HUES64 (cell line): ENCODE measurements around the gene FAM120AOS. TPM values are rescaled to one million over a fixed set of nuclear protein-coding genes. Genes with fewer than 3 reads are reported as not detected.

Experiments
- H3K27ac ChIP-seq: 2 replicates; pipeline ENCODE4 v1.7.0; 2013; ENCODE audit warnings: low read depth, low read length, inconsistent platforms
- H3K27me3 ChIP-seq: 2 replicates; pipeline ENCODE4 v1.6.1; 2013; ENCODE audit warnings: mild to moderate bottlenecking, low read length; ENCODE audit not compliant: insufficient read depth
- H3K36me3 ChIP-seq: 2 replicates; pipeline ENCODE4 v1.6.1; 2013; ENCODE audit warnings: mild to moderate bottlenecking, low read length; ENCODE audit not compliant: insufficient read depth
- H3K4me1 ChIP-seq: 2 replicates; pipeline ENCODE4 v1.6.1; 2013; ENCODE audit warnings: mild to moderate bottlenecking, low read length, moderate library complexity; ENCODE audit not compliant: insufficient read depth
- H3K4me3 ChIP-seq: 2 replicates; pipeline ENCODE4 v1.5.1; 2013; ENCODE audit warnings: mild to moderate bottlenecking, low read length, moderate library complexity
- H3K9ac ChIP-seq: 2 replicates; pipeline ENCODE4 v1.6.1; 2013; ENCODE audit warnings: mild to moderate bottlenecking, low read depth, low read length
- H3K9me3 ChIP-seq: 2 replicates; pipeline ENCODE4 v1.6.1; 2013; ENCODE audit warnings: low read depth, low read length; ENCODE audit not compliant: insufficient read depth
- WGBS: fragments of 150-250, 120-280 bp; methylation state at CpG from one replicate; pipeline ENCODE4 v1.1.7; 2013; ENCODE audit warnings: missing lambda C conversion rate; 5-methylcytosine and 5-hydroxymethylcytosine counted together
- polyA plus RNA-seq, 2 experiments: library from polyadenylated mRNA; stranded (reverse); fragments of 50-300 nt; gene quantifications; one replicate each; pipeline ENCODE4 v1.2.3, GENCODE V29; 2013

Gene FAM120AOS
- 36.5 TPM for polyA plus RNA-seq (2013, experiment 1 of 2)
- polyA plus RNA-seq (2013, experiment 2 of 2), result 39.5 TPM

DNA sequence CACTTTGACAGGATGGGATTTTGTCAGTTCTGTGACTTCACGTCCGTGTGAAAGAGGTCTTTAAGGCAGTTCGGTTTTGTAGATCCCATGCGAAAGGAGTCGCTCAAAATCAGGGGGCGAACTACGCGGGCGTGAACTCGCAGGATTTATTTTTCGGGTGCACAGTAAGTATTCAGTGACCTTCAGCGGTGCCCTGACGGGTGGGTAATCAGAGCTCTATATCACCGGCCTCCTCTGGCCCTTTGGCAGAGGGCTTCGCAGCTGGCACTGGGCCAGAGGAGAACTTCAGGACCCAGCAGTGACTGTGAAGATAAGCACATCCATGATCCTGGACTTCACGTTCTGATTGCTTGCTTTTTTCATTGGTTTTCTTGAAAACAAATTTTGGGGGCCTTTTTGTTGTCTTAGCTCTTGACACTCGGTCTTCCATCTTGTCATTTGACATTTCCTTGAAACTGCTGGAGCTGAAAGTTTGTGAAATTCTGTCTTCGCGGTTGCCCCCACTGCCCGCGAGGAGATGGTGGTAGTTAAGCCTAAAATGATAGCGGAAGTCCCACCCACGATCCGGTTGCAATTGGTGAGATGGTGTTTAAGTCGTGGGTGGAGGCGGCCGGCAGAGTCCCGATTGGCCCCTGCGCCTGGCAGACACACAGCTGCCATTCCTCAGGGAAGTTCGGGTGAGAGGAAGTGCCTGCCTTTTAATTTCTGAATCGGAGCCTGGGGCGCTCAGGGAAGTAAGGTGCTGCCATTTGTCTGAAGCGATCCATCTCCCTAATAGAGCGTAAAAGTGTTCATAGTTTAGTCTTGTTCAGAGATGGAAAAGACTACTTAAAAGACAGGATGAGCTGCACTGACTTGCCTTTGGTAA, at the start of gene FAM120AOS:
TSS of gene FAM120AOS (minus strand) at position 535 of the 868 bp plus-strand sequence. CDS start 872 bp downstream, outside the sequence.
- H3K36me3 ChIP-seq, result peaks cover 20% of the 10 kb centered on the region
- H3K9ac ChIP-seq, result peak within 1 kb of the TSS; percentile 86
- peaks cover 16% of the 10 kb centered on the region for H3K4me1 ChIP-seq
- H3K27ac ChIP-seq, result peak within 1 kb of the TSS; percentile 71; the same call in 1 of the 2 replicates
- under 1% methylated on average over 34 of the region's 34 CpGs for WGBS
- no peaks in the 10 kb centered on the region for H3K27me3 ChIP-seq
- H3K4me3 ChIP-seq, result peak within 1 kb of the TSS; percentile 75
- no peaks in the 10 kb centered on the region for H3K9me3 ChIP-seq

DNA sequence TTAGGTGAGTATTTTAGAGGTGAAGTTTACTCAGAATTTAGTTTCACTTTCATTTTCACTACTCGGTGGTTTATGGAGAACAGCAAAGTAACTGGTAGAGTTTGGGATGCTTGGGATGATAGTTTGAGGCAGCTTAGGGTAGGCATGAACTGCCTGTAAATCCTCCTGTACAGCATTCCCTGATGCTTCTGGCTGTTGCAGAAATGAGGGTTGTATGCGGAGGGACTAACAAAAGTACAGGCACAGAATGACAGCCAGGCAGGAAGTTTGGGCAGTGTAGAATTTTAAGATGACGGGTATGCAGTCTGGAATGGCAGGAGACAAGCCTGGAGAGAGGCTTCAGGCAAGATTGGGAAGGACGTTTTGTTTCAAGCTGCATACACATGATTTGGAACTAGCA, 48.0 kb upstream of the FAM120AOS start:
- Histone ChIP-seq H3K9ac (no peak overlapping the region), H3K4me3 (no peak overlapping the region), H3K27me3 (no peaks in the 10 kb centered on the region), H3K9me3 (no peaks in the 10 kb centered on the region), H3K27ac (no peak overlapping the region), H3K36me3 (peaks cover 73% of the 10 kb centered on the region), H3K4me1 (no peaks in the 10 kb centered on the region)
- WGBS, result 96% methylated on average over 4 of the region's 4 CpGs

DNA sequence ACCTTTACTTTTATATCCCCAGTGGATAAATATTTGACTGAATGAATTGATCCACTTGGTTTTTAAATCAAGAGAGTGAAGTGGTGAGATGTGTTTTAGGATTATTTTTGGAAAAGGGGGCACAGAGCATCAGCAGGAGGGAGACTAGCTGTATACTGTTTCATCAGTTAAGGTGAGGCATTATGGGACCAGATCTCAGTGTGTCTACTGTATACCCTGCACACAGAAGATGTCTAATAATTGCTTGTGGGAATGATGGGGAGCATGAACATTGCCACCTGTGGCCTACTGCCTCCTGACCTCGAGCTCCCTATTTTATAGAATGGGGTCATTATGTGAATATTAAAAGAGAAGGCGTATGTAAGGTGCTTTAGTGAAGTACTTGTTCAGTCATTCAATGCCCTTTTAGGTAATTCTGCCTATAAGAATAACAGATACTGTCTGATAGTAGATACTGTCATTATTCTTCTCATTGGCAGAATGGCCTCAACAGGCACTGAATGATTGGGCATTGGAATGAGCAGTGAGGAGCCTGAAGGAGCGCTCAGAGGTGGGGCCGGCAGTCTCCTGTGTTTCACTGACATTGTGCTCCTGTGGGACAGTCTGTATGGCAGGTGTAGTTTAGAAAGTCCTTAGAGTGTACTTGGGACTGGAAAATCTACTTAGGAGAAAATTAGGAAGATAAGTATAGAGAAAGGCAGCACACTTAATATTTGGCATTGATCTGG, 47.4 kb upstream of the FAM120AOS start:
- Histone ChIP-seq H3K9me3 (no peaks in the 10 kb centered on the region), H3K27me3 (no peaks in the 10 kb centered on the region), H3K27ac (no peak overlapping the region), H3K36me3 (peaks cover 80% of the 10 kb centered on the region), H3K9ac (no peak overlapping the region), H3K4me3 (no peak overlapping the region), H3K4me1 (no peaks in the 10 kb centered on the region)
- 97% methylated on average over 4 of the region's 4 CpGs for WGBS

DNA sequence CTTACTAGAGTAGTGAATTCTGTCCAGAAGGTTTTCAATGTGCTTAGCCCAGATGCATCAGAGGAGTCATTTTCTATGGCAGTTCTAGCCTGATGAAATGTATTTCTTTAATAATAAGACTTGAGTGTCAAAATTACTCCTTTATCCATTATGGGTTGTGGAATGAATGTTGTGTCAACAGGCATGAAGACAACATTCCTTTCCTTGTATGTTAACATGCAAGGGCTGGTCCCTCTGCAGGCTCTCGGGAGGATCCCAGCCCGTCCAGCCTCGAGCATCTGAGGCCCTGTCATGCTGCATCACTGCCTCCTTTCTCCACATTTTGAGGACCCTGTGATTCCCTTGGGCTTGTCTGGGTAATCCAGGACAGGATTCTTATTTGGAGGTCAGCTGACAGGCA, 42.9 kb upstream of the FAM120AOS start:
- H3K9ac ChIP-seq, result no peak overlapping the region
- peaks cover 81% of the 10 kb centered on the region for H3K36me3 ChIP-seq
- no peaks in the 10 kb centered on the region for H3K9me3 ChIP-seq
- 98% methylated on average over 3 of the region's 3 CpGs for WGBS
- H3K4me1 ChIP-seq, result no peaks in the 10 kb centered on the region
- no peak overlapping the region for H3K27ac ChIP-seq
- H3K4me3 ChIP-seq, result no peak overlapping the region
- H3K27me3 ChIP-seq, result no peaks in the 10 kb centered on the region

DNA sequence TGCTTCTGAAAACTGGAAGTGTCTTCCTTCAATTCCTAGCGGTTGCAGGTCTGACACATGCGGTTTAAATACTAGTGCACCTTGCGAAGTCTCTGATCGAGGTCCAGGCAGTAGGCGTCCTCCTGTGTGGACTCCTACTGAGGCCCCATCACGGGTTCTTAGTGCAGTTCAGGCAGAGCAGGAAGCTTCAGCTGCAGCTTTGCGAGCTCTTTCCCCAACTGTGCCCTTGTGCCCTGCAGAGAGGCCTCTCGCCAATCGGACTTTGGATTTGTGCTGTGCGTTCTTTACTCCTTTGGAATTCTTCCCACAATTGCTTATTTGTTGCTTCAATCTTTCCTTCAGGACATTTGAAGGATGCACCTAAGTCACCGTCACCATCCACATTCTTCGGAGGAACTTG, 40.6 kb upstream of the FAM120AOS start:
- Histone ChIP-seq H3K9me3 (no peaks in the 10 kb centered on the region), H3K4me1 (no peaks in the 10 kb centered on the region), H3K9ac (no peak overlapping the region), H3K27me3 (no peaks in the 10 kb centered on the region), H3K36me3 (peaks cover 60% of the 10 kb centered on the region), H3K27ac (no peak overlapping the region), H3K4me3 (no peak overlapping the region)
- 95% methylated on average over 12 of the region's 12 CpGs for WGBS

DNA sequence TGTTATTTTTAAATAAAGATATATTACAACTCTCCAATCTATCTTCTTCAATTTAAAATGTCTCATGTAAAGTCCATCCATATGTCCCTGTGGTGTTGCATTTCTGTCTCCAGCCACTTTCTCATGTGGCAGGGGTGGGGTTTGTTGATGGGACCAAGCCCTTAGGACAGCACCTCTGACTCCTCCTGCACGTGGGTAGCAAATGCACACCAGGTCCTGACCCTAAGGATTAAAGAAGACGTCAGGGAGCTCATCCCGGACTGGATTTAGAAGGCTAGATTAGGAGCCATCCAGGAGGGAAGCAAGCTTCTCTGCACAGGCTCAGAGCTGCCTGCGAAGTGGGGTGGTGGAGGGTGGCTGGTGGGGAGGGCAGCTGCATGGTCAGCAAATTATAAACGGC, 38.9 kb upstream of the FAM120AOS start:
- 73% methylated on average over 5 of the region's 5 CpGs for WGBS
- Histone ChIP-seq H3K4me1 (no peaks in the 10 kb centered on the region), H3K27me3 (no peaks in the 10 kb centered on the region), H3K9ac (no peak overlapping the region), H3K9me3 (no peaks in the 10 kb centered on the region), H3K4me3 (no peak overlapping the region), H3K27ac (no peak overlapping the region), H3K36me3 (peaks cover 49% of the 10 kb centered on the region)

DNA sequence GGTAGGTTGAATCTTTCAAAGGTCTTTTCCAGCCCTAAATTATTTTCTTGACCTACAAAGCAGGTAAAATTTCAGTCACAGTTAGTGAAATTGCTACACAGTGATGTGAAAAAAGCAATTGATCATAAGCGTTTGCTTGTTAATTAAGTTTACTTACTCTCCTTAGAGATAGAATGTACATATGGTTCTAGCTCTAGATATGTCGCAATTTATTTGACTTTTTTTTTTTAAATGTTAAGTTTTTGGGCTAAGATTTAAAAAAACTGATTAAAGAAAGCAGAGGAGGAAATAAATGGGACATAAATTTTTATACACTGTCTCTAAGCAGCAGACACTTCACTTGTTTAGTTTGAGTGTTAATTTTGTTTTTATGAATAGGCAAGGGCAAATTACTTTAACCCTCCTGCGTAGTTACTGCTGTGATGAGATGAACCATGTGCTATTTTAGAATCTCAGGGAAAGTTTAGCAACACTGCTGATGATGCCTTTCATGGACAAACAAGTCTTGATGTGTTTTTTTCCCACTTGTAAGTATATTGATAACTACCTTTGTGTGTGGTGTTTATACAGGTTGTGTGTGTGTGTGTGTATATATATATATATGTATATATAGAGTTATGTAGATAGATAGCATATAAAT, 38.3 kb upstream of the FAM120AOS start:
- Histone ChIP-seq H3K27ac (no peak overlapping the region), H3K9me3 (no peaks in the 10 kb centered on the region), H3K36me3 (peaks cover 43% of the 10 kb centered on the region), H3K4me3 (no peak overlapping the region), H3K27me3 (no peaks in the 10 kb centered on the region), H3K9ac (no peak overlapping the region), H3K4me1 (no peaks in the 10 kb centered on the region)
- WGBS, result 94% methylated on average over 3 of the region's 3 CpGs

DNA sequence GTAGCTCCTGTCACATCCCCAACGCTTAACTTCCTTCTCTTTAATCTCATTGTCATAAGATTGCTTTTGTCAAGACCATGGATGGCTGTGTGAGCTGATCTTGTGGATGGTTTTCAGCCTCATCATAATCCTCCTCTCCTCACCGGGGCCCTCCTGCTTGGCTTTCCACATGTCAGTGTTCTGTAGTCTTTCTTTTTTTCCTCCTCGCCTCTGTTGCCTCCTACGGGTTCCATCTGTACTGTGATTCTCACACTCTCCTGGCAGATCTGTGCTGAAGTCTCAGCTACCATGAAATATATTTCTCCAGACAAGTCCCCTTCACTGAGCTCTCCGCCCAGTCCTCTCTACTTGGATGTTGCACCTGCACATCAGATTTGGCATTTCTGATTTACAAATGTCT, 34.9 kb upstream of the FAM120AOS start:
- 94% methylated on average over 5 of the region's 5 CpGs for WGBS
- no peaks in the 10 kb centered on the region for H3K9me3 ChIP-seq
- H3K36me3 ChIP-seq, result peaks cover 37% of the 10 kb centered on the region
- no peaks in the 10 kb centered on the region for H3K27me3 ChIP-seq
- H3K9ac ChIP-seq, result no peak overlapping the region
- H3K4me1 ChIP-seq, result no peaks in the 10 kb centered on the region
- no peak overlapping the region for H3K27ac ChIP-seq
- H3K4me3 ChIP-seq, result no peak overlapping the region

DNA sequence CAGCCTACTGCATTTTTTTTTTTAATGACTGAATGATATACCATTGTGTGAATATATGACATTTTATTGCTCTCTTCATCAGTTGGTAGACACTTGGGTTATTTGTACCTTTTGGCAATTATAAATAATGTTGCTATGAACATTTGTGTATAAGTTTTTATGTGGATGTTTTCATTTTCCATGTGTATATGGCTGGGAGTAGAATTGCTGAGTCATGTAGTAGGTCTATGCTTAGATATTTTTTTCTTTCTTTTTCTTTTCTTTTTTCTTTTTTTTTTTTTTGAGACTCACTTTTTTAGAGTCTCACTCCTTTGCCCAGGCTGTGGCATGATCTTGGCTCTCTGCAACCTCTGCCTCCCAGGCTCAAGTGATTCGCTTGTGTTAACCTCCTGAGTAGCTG, 32.9 kb upstream of the FAM120AOS start:
- WGBS, result 100% methylated on average over 1 of the region's 1 CpG
- Histone ChIP-seq H3K4me3 (no peak overlapping the region), H3K9me3 (no peaks in the 10 kb centered on the region), H3K4me1 (no peaks in the 10 kb centered on the region), H3K27ac (no peak overlapping the region), H3K36me3 (peaks cover 28% of the 10 kb centered on the region), H3K9ac (no peak overlapping the region), H3K27me3 (no peaks in the 10 kb centered on the region)

DNA sequence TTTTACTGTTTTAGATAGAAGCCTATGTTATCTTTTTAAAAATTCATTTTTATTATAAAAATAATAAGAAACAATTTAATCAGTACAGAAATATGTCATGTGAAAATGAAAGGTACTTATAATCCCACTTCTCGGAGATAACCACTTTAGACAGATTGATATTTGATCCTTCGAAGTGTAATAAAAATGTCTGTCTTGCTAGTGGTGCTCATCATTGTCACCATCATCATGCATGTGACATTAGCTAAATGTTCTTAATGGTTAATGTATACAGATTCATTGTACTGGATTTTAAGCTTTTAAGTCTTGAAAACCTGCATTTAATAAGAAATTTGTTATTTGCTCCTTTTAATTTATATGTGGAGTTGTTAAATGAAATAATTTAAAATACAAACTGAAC, 30.1 kb upstream of the FAM120AOS start:
- WGBS, result 100% methylated on average over 2 of the region's 2 CpGs
- Histone ChIP-seq H3K9ac (no peak overlapping the region), H3K4me1 (peaks cover 14% of the 10 kb centered on the region), H3K9me3 (no peaks in the 10 kb centered on the region), H3K36me3 (peaks cover 25% of the 10 kb centered on the region), H3K27me3 (no peaks in the 10 kb centered on the region), H3K4me3 (no peak overlapping the region), H3K27ac (no peak overlapping the region)
